Measurements from ENCODE around the gene DNAAF5.

GRCh38 chr7:698515-699475 is 27.7 kb upstream of the DNAAF5 start:
- TF ChIP-seq POLR2A (IDR thresholded peaks at IDR 0.05) = no peak
- TF ChIP-seq CTCF (IDR thresholded peaks at IDR 0.05) = no peak
- peak in 1 of 3 donors; percentile 45 for TF ChIP-seq POLR2AphosphoS5 (IDR thresholded peaks at IDR 0.05)
- TF ChIP-seq EP300 (IDR thresholded peaks at IDR 0.05) = no peak
